ENCODE data around the gene PHF2.

- TF ChIP-seq CTCF (IDR thresholded peaks at IDR 0.05; ENCODE audit: low read length): no peak
- TF ChIP-seq EZH2phosphoT487 (IDR thresholded peaks at IDR 0.05; ENCODE audit: low read length): no peak
- no peak for TF ChIP-seq EZH2 (optimal IDR thresholded peaks at IDR 0.05; ENCODE audit: low read depth, low read length)
Observed at GRCh38 chr9:93644397-93645088, 68.2 kb downstream of the PHF2 start.
